VCaP (cell line): ENCODE measurements around the gene PTPN2.

Experiments used
- H3K27ac ChIP-seq: fragments of 450-650 bp; 2 replicates; pipeline ENCODE4 v1.5.1; 2017
- CTCF ChIP-seq: fragments of 450-650 bp; conservative IDR thresholded peaks from 2 replicates; pipeline ENCODE4 v1.5.1; 2017; ENCODE audit warnings: mild to moderate bottlenecking, moderate library complexity

Gene PTPN2

GRCh38 chr18:12852566-12853315 is 31.3 kb downstream of the PTPN2 start:
- H3K27ac ChIP-seq: no peak overlapping the region
- no peak for TF ChIP-seq CTCF

- TF ChIP-seq CTCF: no peak
- H3K27ac ChIP-seq: no peak overlapping the region
Observed at GRCh38 chr18:12851716-12852115, 32.3 kb downstream of the PTPN2 start.

GRCh38 chr18:12849548-12849947 is 34.5 kb downstream of the PTPN2 start:
- no peak overlapping the region for H3K27ac ChIP-seq
- TF ChIP-seq CTCF: no peak

- no peak for TF ChIP-seq CTCF
- H3K27ac ChIP-seq: no peak overlapping the region
Observed at GRCh38 chr18:12848405-12848804, 35.6 kb downstream of the PTPN2 start.

GRCh38 chr18:12844391-12844790 is 39.6 kb downstream of the PTPN2 start:
- TF ChIP-seq CTCF: no peak
- no peak overlapping the region for H3K27ac ChIP-seq

GRCh38 chr18:12843420-12844350 is 40.4 kb downstream of the PTPN2 start:
- no peak overlapping the region for H3K27ac ChIP-seq
- no peak for TF ChIP-seq CTCF
